KMS-11 (cell line): ENCODE measurements around the gene CDH4.

Experiments
- H2AFZ ChIP-seq: fragments of 200-600 bp; sonication (generic); 2 replicates; pipeline ENCODE4 v1.6.1; 2016; ENCODE audit warnings: antibody characterized with exemption, mixed run types, low read depth
- H3K27ac ChIP-seq: fragments of 200-600 bp; sonication (generic); 2 replicates; pipeline ENCODE4 v1.6.1; 2016; ENCODE audit warnings: mild to moderate bottlenecking, mixed run types
- H3K27me3 ChIP-seq: fragments of 200-600 bp; sonication (generic); 2 replicates; pipeline ENCODE4 v1.6.1; 2017; ENCODE audit warnings: mild to moderate bottlenecking, low read depth, mixed run types, moderate library complexity; ENCODE audit not compliant: insufficient read depth
- H3K36me3 ChIP-seq: fragments of 200-600 bp; sonication (generic); 2 replicates; pipeline ENCODE4 v1.6.1; 2017; ENCODE audit warnings: mild to moderate bottlenecking, mixed run types; ENCODE audit not compliant: insufficient read depth
- H3K4me1 ChIP-seq: fragments of 200-600 bp; sonication (generic); 2 replicates; pipeline ENCODE4 v1.6.1; 2016; ENCODE audit warnings: mild to moderate bottlenecking, low read depth, mixed run types; ENCODE audit not compliant: poor library complexity, severe bottlenecking
- H3K4me2 ChIP-seq: fragments of 200-600 bp; sonication (generic); 2 replicates; pipeline ENCODE4 v1.7.0; 2016; ENCODE audit warnings: mild to moderate bottlenecking, mixed run types
- H3K4me3 ChIP-seq: fragments of 200-600 bp; sonication (generic); IDR thresholded peaks from 2 replicates; pipeline ENCODE4 v1.6.1; 2017; ENCODE audit warnings: low read depth, low read length, mixed read lengths; ENCODE audit not compliant: insufficient read depth
- H3K79me2 ChIP-seq: fragments of 200-600 bp; sonication (generic); 2 replicates; pipeline ENCODE4 v1.6.1; 2016; ENCODE audit warnings: low read depth, mixed run types; ENCODE audit not compliant: insufficient read depth
- H3K9ac ChIP-seq: fragments of 200-600 bp; sonication (generic); 2 replicates; pipeline ENCODE4 v1.6.1; 2016; ENCODE audit warnings: mild to moderate bottlenecking, mixed run types
- H4K20me1 ChIP-seq: fragments of 200-600 bp; sonication (generic); 2 replicates; pipeline ENCODE4 v1.6.1; 2016; ENCODE audit warnings: mild to moderate bottlenecking, mixed run types; ENCODE audit not compliant: insufficient read depth
- CTCF ChIP-seq: fragments of 200-600 bp; sonication (generic); conservative IDR thresholded peaks from 2 replicates; pipeline ENCODE4 v1.6.1; 2017; ENCODE audit warnings: low read depth, mild to moderate bottlenecking, antibody characterized with exemption, low read length, moderate library complexity, mixed read lengths

Gene CDH4

GRCh38 chr20:61791995-61792394, 539.9 kb downstream of the CDH4 start:
- Histone ChIP-seq H3K4me1 (no peaks in the 10 kb centered on the region), H3K4me2 (no peak overlapping the region), H3K27ac (no peak overlapping the region), H4K20me1 (no peaks in the 10 kb centered on the region), H2AFZ (no peak overlapping the region), H3K36me3 (no peaks in the 10 kb centered on the region), H3K79me2 (no peaks in the 10 kb centered on the region), H3K9ac (no peak overlapping the region), H3K4me3 (no peak overlapping the region), H3K27me3 (peaks cover 24% of the 10 kb centered on the region; the same call in 1 of the 2 replicates)
- TF ChIP-seq CTCF: no peak

GRCh38 chr20:61795669-61796630, 543.9 kb downstream of the CDH4 start:
- Histone ChIP-seq H3K79me2 (no peaks in the 10 kb centered on the region), H3K27me3 (peaks cover 36% of the 10 kb centered on the region), H3K9ac (no peak overlapping the region), H3K4me1 (no peaks in the 10 kb centered on the region), H3K36me3 (no peaks in the 10 kb centered on the region), H2AFZ (no peak overlapping the region), H4K20me1 (no peaks in the 10 kb centered on the region), H3K4me3 (no peak overlapping the region), H3K27ac (no peak overlapping the region), H3K4me2 (no peak overlapping the region)
- TF ChIP-seq CTCF: no peak

GRCh38 chr20:61796738-61797137, 544.7 kb downstream of the CDH4 start:
- Histone ChIP-seq H2AFZ (no peak overlapping the region), H4K20me1 (no peaks in the 10 kb centered on the region), H3K4me3 (no peak overlapping the region), H3K4me2 (no peak overlapping the region), H3K27ac (no peak overlapping the region), H3K36me3 (no peaks in the 10 kb centered on the region), H3K4me1 (no peaks in the 10 kb centered on the region), H3K27me3 (peaks cover 35% of the 10 kb centered on the region), H3K79me2 (no peaks in the 10 kb centered on the region), H3K9ac (no peak overlapping the region)
- no peak for TF ChIP-seq CTCF

- H3K9ac ChIP-seq: no peak overlapping the region
- H3K4me1 ChIP-seq: no peaks in the 10 kb centered on the region
- no peak overlapping the region for H3K4me2 ChIP-seq
- H3K27ac ChIP-seq: no peak overlapping the region
- no peak overlapping the region for H3K4me3 ChIP-seq
- no peaks in the 10 kb centered on the region for H3K36me3 ChIP-seq
- peaks cover 40% of the 10 kb centered on the region for H3K27me3 ChIP-seq
- no peak overlapping the region for H2AFZ ChIP-seq
- no peaks in the 10 kb centered on the region for H4K20me1 ChIP-seq
- no peak for TF ChIP-seq CTCF
- H3K79me2 ChIP-seq: no peaks in the 10 kb centered on the region
Measured at GRCh38 chr20:61797200-61797599, 545.1 kb downstream of the CDH4 start.
